ENCODE results near the gene ITGB3.

The ITGB3 gene

GRCh38 chr17:47310186-47310733 lies 56.6 kb downstream of the ITGB3 start:
- no peak overlapping the region for H3K4me3 ChIP-seq (ENCODE audit: low read depth, low read length)
- DNase-seq (ENCODE audit: low read depth, low spot score): no peak
- TF ChIP-seq CTCF (IDR thresholded peaks at IDR 0.05; ENCODE audit: low read depth, low read length): no peak
- in situ Hi-C loops (cut with HindIII; ENCODE audit: low sequenced_read_pairs): no loop called here

GRCh38 chr17:47311420-47311819 lies 57.8 kb downstream of the ITGB3 start:
- in situ Hi-C loops (cut with HindIII; ENCODE audit: low sequenced_read_pairs): no loop called here
- no peak for TF ChIP-seq CTCF (IDR thresholded peaks at IDR 0.05; ENCODE audit: low read depth, low read length)
- DNase-seq (ENCODE audit: low read depth, low spot score): no peak
- no peak overlapping the region for H3K4me3 ChIP-seq (ENCODE audit: low read depth, low read length)

GRCh38 chr17:47315451-47316266 lies 62.0 kb downstream of the ITGB3 start:
- peak; percentile 80 for TF ChIP-seq CTCF (IDR thresholded peaks at IDR 0.05; ENCODE audit: low read depth, low read length)
- H3K4me3 ChIP-seq (ENCODE audit: low read depth, low read length): no peak overlapping the region
- in situ Hi-C loops (cut with HindIII; ENCODE audit: low sequenced_read_pairs): no loop called here
- DNase-seq (ENCODE audit: low read depth, low spot score): peak; percentile 92

- in situ Hi-C loops (cut with HindIII; ENCODE audit: low sequenced_read_pairs): no loop called here
These were observed 62.7 kb downstream of the ITGB3 start for GRCh38 chr17:47316311-47316710.

GRCh38 chr17:47317119-47317518 lies 63.5 kb downstream of the ITGB3 start:
- DNase-seq (ENCODE audit: low read depth, low spot score): peak; percentile 36
- in situ Hi-C loops (cut with HindIII; ENCODE audit: low sequenced_read_pairs): no loop called here
- H3K4me3 ChIP-seq (ENCODE audit: low read depth, low read length): no peak overlapping the region
- no peak for TF ChIP-seq CTCF (IDR thresholded peaks at IDR 0.05; ENCODE audit: low read depth, low read length)

More at GRCh38 chr17:47316311-47316710, 62.7 kb downstream of the ITGB3 start:
- DNase-seq (ENCODE audit: low read depth, low spot score): peak; percentile 49
- no peak overlapping the region for H3K4me3 ChIP-seq (ENCODE audit: low read depth, low read length)
- TF ChIP-seq CTCF (IDR thresholded peaks at IDR 0.05; ENCODE audit: low read depth, low read length): no peak

GRCh38 chr17:47318197-47318918 lies 64.7 kb downstream of the ITGB3 start:
- in situ Hi-C loops (cut with HindIII; ENCODE audit: low sequenced_read_pairs): no loop called here
- DNase-seq (ENCODE audit: low read depth, low spot score): no peak
- no peak for TF ChIP-seq CTCF (IDR thresholded peaks at IDR 0.05; ENCODE audit: low read depth, low read length)
- H3K4me3 ChIP-seq (ENCODE audit: low read depth, low read length): no peak overlapping the region

Measured in astrocyte of the spinal cord (primary cell).